Activated CD4-positive, CD25-positive, alpha-beta regulatory T cell treated with anti-CD3 and anti-CD28 coated beads, Interleukin-2, amount 50 U/mL, for 16 hours (primary cell): ENCODE data around the gene ZNF516.

ENCODE experiments used
- DNase-seq: peaks from one replicate; pipeline ENCODE4 v3.0.0-alpha.2; 2020; ENCODE audit warnings: low read depth, low spot score

The ZNF516 gene

DNA sequence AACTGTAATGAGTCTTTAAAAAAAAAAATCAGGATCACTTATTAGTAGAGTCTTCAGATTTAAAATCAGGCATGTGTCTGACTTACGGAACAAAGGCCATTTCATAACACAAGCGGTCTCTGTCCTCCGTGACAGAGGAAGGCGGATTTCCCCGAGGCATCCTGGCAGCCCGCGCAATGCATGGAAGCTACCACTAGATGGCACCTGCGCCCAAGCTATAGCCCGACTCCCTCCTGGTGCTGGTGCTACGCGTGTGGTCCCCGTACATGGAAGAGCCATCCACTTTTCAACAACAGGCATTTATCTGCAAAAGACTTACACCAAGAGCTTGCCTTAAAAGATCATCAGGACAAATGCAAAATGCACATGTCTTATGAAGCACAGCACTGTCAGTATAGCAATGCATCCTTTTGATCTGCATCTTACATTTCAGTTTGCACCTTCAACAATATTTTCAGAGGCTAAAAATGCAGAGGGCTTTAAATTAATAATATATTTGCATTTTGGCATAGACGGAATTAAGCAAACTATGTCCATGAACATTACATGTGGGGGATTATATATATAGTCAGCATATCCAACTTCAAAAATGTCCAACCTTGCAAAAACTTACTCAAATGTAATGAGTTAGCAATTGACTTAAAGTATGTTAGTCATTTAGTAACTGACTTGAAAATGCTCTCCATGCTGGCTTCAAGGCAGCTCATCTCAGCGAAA lies 96.0 kb downstream of the ZNF516 start:
- peak; percentile 43 for DNase-seq

DNA sequence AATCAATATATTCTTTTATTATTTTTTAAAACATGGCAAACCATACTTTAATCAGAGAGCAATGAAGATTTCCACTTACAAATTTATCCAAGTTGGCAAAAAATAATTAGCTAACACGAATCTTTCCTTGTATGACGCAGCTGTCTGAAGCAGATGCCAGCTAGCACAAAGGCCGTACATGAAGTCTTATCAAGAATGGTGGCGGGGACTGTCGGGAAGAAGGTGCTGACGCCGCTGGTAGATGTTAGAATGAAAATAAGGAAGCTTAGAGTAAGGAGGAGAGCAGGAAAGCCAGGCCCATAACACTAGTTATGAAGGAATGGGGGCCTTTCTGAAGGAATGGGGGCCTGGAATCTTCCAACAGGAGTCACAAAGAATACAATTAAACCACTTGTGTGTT lies 96.7 kb downstream of the ZNF516 start:
- no peak for DNase-seq

DNA sequence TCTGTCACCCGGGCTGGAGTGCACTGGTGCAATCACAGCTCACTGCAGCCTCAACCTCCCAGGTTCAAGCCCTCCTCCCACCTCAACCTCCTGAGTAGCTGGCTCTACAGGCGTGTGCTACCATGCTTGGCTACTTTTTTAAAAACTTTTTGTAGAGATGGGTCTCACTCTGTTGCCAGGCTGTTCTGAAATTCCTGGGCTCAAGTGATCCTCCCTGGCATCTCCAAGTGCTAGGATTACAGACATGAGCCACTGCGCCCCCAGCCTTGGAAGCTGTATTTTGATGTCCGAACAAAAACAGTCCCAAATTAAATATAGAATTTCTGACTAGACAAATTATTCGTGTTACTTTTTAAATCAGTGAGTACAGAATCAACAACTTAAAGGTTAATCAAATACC lies 97.4 kb downstream of the ZNF516 start:
- DNase-seq, result no peak

DNA sequence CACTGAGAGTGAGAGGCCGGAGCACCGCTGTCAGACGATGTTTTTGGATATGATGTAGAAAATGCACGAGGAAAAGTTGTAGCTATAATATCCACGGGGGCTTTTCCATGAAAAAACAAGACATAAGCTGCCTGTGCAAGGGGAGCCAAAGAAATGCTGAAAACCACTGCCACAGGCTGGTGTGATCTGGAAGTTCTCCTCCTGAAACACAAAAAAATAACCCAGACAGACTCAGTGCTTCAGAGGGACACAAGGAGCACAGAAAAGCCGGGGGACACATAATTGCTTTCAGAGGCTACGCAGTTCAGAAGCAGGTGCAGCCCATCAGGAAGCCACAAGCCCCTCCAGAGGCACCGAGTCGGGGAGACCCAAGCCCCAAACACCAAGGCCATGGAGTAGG lies 98.2 kb downstream of the ZNF516 start:
- no peak for DNase-seq

DNA sequence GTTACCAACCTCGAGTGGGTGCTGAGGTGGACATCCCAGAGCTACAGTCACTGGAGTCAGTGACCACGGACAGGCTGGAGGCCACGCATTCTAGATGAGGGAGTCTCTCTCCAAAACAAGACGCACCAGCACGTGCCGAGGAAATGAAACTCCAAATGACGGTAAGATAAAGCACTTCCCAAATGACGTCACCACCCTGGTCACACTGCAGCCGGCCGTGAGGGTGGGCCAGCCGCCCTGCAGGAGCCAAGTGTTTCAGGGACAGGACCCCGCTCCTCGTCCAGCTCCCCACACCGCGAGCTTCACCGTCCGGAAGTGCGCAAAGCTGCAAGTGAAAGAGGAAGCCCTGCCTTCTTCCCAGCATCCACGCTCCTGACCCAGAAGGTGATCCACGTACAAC lies 99.4 kb downstream of the ZNF516 start:
- no peak for DNase-seq

DNA sequence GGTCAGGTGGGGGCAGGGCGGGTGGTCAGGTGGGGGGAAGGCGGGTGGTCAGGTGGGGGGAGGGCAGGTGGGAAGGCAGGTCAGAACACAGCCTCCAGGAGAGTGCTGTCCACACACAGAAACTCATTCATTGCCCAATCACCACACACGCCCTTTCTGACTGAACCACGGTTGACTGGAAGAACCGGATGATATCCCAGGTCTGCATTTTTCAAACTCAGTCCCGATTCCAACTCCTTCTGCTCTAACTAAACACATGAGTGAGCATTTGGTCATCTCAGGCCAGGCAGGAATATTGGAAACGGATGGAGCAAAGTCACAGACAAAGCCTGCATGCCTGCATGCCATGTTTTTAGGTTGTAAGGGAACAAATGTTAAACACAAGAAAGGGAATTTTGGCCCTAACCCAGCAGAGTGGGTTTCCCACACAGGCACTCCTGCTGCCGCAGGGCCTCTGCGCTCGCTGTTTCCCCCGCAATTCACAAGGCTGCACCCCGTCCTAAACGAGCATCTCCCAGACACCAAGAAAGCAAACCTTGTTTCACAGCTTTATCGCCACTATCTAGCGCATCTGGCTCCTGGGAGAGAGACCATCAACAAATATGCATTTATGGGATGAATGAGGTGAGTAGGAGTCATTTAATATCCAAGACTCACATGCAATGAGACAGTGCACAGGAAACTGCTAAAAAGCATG lies 100.1 kb downstream of the ZNF516 start:
- DNase-seq, result no peak

DNA sequence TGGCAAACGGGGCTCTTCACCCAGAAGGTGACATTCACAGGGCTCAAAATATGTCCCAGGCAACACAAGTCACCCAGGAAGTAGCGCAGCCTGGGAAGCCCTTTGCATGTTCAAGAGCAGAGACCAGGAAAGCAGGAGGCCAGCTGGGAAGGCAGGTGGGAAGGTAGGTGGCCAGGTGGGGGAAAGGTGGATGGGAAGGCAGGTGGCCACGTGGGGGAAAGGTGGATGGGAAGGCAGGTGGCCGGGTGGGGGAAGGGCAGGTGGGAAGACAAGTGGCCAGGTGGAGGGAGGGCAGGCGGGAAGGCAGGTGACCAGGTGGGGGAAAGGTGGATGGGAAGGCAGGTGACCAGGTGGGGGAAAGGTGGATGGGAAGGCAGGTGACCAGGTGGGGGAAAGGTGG lies 102.7 kb downstream of the ZNF516 start:
- DNase-seq, result no peak

DNA sequence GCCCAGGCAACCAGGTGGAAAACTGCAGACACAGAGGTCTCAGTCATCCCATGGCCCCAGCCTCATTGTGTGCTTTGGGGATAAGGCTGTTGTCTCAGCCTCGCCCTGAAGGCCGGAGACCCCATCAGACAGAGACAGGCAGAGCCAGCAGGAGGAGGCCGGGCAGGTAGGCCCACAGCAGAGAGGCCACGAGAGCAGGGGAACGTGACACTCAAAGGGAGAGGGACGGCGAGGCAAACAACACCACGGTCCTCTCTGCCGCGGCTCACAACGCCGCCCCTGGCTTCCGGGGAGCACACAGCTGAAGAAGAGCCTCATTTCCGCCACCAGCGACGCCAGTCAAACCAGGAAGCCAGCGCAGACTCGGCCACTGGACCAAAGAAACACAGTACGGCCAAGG lies 103.3 kb downstream of the ZNF516 start:
- DNase-seq, result no peak

DNA sequence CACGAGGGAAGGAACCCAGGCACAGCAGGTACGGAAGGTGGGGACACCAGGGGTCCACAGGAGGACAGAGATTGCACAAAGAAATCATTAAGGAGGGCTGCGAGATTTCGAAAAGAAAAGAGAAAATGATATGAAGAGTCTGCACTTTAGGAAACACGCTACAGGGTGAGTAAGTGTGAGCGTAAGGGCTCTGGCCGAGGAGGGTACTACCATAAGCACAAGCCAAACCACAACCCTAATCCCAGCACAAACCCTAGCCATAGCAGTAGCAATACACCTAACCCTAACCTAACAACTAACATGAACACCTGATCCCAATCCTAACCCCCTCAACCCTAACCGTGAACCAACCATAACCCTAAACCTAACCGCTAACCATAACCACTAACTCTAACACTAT lies 104.0 kb downstream of the ZNF516 start:
- no peak for DNase-seq

DNA sequence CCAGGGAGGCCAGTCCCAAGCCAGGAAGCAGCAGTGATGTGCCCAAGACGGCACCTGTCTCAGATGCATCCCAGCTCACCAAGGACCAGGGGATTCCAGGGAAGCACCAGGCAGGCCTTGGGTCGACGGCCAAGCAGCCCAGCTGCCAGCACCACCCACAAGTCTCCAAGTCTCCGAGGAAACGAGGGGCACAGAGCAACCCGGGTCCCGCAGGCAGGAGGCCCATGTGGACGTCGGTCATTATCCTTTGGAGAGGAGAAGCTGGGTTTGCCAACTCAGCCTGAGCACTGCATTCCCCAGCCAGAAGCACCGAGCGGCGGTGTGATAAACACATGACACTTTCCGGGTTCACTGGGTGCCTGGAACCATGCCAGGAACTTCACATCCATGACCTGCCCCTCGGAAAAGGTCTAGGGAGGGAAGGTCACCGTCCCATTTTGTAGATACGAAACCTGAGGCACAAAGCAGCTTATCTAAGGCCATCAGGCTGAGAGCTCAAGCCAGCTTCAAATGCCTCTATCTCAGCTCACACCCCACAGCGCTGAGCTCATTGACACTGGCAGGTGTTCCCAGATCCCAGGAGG lies 104.5 kb downstream of the ZNF516 start:
- no peak for DNase-seq

DNA sequence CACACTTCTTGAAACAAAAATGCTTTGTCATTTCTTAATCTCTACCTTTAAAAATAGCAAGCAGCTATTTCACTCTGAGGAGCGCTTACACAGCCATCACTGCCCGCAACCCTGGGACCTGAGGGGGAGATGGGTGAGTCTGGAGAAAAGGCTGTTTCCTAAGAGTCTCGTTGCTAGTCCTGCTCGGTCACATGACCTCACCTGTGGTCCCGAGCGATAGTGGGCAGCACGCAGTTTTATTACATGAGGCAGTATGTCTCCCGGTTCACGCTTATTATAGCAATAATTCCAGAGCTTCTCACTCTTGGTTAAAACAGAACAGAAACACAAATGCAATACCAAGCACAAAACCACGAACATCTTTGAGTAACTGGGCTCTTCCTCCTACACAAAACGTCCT lies 105.3 kb downstream of the ZNF516 start:
- no peak for DNase-seq

DNA sequence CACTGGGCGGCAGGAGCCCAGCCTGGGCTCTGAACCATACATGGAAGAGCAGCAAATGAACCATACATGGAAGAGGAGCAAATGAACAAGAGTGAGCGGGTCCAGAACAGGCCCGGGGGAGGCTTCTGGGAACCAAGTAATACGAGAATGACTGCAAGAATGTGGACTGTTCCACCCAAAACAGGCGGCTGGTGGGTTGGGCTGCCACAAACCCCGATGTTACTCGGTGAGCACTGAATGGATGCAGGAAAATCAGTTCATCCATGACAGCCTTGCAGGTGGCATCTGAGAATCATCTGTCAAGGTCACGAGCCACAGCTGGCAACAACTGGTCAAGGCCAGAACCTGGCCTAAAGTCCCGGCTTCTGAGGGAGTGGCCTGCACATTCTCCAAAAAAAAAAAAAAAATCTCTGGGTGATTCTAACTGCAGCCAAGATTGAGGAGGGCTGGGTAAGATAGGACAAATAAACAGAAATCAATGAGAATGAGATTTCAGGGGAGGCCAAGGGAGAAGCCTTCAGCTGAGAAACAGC lies 106.1 kb downstream of the ZNF516 start:
- no peak for DNase-seq

DNA sequence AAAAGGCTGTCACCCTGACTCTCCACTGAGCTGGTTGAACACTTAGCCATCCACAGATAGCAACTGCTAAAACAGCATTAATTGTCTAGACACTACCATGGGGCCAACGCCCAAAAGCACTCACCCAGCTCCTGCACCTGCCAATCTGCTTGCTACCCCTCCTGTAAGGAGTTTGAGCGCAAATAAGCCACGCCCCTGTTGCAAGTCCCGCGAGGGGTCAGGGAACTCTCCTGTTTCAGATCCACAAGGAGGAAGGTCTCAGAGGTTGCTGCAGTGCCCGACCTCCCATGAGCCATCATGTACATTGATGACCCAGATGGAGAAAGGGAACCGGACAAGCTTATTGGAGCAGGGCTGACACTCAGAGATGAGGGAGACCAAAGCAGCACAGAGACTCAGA lies 106.8 kb downstream of the ZNF516 start:
- DNase-seq, result no peak

DNA sequence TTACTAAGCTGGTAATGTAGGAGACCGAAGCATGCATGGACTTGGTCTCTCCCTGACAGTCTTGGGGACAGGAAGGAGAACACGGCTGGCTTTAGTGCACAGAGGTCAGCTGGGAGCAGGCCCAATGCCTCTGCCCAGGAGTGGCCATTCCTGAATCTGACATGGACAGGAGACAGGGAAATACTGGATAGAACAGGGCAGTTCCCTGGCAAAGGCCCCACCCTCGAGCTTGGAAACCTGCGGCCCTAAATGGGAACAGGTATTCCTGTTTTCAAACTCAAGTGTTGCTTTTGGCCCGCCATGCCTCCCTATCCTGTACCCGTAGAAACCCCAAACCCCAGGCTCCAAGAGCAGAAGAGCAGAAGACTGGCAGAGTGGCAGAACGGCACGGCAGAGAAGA lies 107.4 kb downstream of the ZNF516 start:
- no peak for DNase-seq

DNA sequence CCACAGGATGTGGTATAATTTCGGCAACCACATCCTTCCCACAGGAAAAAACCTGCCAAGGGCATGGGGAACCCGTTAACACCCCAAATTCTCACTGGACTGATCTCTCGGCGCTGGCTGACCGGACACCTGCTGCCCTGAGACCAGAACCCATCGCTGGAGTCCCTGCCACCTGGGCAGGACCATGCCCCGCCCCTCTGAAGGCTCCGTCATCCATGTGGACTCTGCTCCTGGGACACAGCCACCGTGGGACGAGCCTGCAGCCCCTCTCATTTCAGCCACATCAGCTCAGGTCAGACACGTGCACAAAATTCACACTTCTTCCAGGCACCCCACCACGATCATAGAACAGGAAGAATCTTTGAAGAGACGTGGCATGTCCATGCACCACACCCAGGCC lies 108.2 kb downstream of the ZNF516 start:
- no peak for DNase-seq

DNA sequence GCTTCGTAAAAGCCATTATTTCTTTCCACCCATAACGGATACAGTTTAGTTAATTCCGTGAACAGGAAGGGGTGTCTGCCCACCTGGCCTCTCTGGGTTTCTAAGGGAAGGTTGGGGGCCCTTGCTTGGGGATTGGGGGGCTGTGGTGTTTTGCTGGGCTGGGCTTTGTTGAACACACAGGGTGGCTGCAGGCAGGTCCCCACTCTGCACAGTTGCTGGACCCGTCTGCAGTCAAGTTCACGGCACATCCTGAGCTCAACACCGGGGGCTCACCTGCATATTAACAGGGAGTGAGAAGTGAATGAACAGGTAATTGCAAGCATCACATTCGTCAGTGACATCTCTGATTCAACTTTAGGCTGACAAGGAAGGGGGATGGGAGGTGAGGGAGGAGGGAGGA lies 109.0 kb downstream of the ZNF516 start:
- no peak for DNase-seq

DNA sequence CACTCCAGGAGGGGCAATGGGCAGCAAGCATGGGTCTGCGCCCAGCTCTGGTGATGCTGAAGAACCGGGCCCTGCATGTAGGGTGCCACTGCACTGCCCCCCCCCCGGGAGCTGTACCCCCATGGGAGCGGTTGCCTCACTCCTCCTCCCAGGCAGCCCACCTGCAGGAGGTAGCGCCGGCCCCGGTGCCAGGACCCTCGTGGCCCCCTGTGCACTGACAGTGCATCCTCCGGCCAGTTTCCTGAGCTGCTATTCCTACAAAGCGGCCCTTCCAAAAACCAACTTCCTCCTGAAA lies 109.4 kb downstream of the ZNF516 start:
- no peak for DNase-seq

DNA sequence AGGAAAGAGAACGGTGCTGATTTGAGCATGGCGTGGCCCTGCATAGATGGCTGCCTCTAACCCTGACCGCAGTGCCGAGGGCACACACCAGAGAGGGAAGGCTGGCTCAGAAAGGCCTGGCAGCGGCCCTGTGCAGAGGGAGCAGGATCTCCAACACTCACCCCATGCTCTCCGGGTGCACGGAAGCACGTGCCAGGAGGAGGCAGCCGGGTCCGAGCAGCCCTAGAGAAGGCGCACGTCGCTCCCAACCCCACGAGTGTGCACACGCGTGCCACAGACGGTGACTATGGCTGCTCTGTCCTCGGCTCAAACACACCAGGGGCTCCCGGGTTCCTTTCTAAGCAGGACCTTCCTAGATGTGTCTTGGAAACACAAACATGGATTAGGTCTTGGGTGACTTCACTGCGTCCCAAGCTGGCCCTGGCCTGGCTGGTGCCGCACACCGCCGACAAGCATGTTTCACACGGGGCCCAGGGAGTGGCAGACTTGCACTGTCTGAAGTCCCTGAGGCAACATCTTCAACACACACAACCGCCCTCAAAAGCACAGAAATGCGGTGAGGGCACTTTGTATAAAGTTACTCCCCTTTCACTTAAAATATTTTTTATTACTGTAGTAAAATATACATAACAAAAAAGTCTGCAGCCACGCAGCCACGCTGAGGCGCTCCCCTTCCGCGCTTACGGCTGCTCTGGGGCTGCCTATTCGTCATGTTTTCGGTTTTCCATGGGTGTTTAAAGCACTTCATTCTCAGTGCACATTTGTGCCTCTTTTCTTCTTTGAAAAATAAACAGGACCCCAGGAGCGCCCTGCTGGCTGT lies 110.0 kb downstream of the ZNF516 start:
- no peak for DNase-seq

DNA sequence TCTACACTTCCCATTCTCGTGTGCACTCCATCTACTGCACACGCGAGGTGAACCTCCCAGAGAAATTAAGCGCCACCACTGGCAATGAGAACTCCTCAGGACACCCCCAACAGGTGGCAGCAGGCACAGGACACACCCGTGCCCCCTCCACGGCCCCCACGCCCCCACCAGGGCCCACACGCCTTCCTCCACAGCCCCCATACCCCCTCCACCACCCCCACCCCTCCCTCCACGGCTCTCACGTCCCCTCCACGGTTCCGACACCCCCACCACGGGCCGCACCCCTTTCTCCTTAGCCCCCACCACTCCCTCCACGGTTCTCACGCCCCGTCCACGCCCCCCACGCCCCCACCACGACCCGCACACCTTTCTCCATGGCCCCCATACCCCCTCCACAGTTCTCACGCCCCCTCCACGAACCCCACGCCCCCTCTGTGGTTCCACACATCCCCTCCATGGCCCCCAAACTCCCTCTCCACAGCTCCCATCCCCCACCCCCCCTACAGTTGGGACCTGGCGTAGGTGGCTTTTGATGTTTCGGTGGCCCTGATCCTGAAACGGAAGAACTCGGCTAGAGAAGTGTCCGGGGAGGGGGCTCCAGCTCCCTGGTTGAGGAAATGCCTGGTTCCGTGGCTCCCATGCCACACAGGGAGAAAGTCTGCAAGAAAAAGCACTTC lies 110.8 kb downstream of the ZNF516 start:
- no peak for DNase-seq

DNA sequence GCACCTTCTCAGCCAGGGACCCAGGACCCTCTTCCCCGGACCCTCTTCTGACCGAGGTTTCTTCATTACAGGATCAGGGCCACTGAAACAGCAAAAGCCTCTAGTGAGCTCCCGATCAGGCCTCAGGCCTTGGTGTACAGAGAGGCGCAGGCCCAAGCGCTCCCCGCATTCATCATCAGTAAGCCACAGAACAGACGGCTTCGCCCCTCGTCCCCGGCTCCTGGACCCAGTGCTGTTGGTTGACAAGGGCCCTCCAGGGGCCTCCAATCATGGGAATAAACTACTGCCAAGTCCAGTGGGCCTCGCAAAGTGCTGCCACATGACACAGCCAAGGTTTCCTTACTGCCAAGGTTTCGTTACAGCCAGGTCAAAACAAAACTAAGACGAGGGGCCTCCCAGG lies 111.4 kb downstream of the ZNF516 start:
- no peak for DNase-seq

DNA sequence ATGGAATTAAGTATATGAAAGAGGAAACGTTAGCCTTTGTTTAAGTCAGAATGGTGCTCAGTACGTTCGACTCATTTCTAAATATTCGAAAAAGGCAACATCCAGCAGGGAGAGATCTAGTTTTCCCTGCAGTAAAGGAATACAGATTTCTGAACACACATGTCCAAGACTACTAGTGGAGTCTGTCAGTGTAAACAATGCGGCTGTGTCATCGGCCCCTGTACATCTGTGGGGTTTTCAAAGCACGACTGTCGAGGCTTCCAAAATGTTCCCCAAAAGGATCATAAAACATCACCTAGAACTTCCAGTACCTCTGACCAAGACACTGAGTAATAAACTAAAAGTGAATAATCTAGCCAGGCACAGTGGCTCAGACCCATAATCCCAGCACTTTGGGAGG lies 112.8 kb downstream of the ZNF516 start:
- no peak for DNase-seq
